T1000 (cell line): ENCODE data around the gene PGLYRP2.

Source experiments
- DNase-seq: peaks from one replicate; lab custom pipeline; 2025; ENCODE audit warnings: mixed read lengths; lab: John Stamatoyannopoulos, UW

Gene PGLYRP2

GRCh38 chr19:15453906-15454860 is 25.1 kb downstream of the PGLYRP2 start:
- DNase-seq = no peak

- no peak for DNase-seq
These were observed 26.2 kb downstream of the PGLYRP2 start for GRCh38 chr19:15453091-15453578.

- peak; percentile 56 for DNase-seq
These were observed 26.9 kb downstream of the PGLYRP2 start for GRCh38 chr19:15452111-15453047.

- no peak for DNase-seq
These were observed 28.8 kb downstream of the PGLYRP2 start for GRCh38 chr19:15450528-15450890.

- peak; percentile 64 for DNase-seq
These were observed 29.4 kb downstream of the PGLYRP2 start, which contains the start of gene WIZ for GRCh38 chr19:15449620-15450527. TSS of gene WIZ (minus strand) at chr19:15449956. CDS start at chr19:15448307, 1,649 bp downstream.

- no peak for DNase-seq
These were observed 30.3 kb downstream of the PGLYRP2 start for GRCh38 chr19:15448778-15449619.

GRCh38 chr19:15448044-15448777 is 31.1 kb downstream of the PGLYRP2 start:
- no peak for DNase-seq

GRCh38 chr19:15447057-15447456 is 32.2 kb downstream of the PGLYRP2 start:
- no peak for DNase-seq

- DNase-seq = no peak
These were observed 33.4 kb downstream of the PGLYRP2 start for GRCh38 chr19:15445807-15446376.

GRCh38 chr19:15445227-15445605 is 34.1 kb downstream of the PGLYRP2 start:
- no peak for DNase-seq

GRCh38 chr19:15444505-15445226 is 34.6 kb downstream of the PGLYRP2 start:
- DNase-seq = no peak

- no peak for DNase-seq
These were observed 35.5 kb downstream of the PGLYRP2 start for GRCh38 chr19:15443838-15444237.

- no peak for DNase-seq
These were observed 36.0 kb downstream of the PGLYRP2 start for GRCh38 chr19:15443325-15443724.

- DNase-seq = no peak
These were observed 37.0 kb downstream of the PGLYRP2 start for GRCh38 chr19:15442142-15442920.

GRCh38 chr19:15441317-15441716 is 38.0 kb downstream of the PGLYRP2 start:
- DNase-seq = no peak

- DNase-seq = no peak
These were observed 39.3 kb downstream of the PGLYRP2 start for GRCh38 chr19:15439821-15440641.
